Embryonic facial prominence (tissue), 1 donor: Measurements from ENCODE around the gene HMGCL.
"Not testable (repeated sequence)": the region's sequence is repeated elsewhere in the genome, so short reads cannot be mapped to it uniquely, and the experiment has no call there.

Experiments
- DNase-seq: peaks from one replicate; pipeline ENCODE4 v3.0.0-alpha.2; 2016; ENCODE audit errors: extremely low spot score

The HMGCL gene

DNA sequence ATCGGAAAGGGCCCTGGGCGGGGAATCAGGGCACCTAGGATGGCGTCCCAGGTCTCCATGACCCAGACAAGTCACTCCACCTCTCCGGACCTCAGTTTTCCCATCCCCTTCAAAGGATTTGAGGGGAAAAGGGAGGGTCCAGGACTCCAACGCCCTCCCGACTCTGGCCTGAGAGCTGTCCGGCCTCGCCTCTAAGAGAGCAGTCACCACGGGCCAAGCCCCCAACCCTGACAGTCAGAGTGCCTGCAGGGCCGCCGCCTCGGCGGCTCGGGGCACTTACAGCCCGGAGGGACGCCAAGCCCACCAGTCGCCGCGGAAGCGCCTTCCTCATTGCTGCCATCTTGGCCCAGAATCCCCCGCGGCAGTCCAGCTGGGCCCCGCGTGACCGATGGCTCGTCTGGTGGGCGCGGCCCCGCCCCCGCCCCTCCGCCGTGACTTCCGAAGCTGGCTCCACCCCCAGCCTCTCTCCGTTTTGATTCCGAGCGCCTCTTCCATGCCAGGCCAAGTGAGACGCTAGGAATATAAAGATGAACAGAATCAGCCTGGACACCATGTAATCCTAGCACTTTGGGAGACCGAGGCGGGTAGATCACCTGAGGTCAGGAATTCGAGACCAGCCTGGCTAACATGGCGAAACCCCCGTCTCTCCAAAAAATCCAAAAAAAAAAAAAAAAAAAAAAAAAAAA lies at the start of gene HMGCL:
TSS of gene HMGCL (minus strand) at position 354 of the 686 bp plus-strand sequence. CDS start at position 340, 14 bp downstream.
- peak; percentile 89 for DNase-seq

DNA sequence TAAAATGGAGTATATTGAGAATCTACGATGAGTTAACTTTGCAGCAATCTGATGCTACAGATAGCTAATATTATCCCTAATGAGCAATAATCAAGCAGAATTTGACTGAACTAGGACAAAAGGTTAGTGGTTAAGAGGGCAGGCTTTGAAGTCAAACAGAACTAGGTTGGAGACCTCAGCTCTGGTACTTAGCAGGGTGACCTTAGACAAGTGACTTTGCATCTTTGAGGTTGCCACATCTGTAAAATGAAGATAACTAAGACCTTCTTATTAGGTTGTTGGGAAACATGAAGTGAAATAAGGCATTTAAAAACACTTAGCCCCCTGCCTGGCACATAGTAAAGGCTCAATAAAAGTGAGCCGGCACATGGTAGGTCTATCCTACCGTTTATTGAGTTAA lies 47.2 kb upstream of the HMGCL start:
- DNase-seq: no peak

DNA sequence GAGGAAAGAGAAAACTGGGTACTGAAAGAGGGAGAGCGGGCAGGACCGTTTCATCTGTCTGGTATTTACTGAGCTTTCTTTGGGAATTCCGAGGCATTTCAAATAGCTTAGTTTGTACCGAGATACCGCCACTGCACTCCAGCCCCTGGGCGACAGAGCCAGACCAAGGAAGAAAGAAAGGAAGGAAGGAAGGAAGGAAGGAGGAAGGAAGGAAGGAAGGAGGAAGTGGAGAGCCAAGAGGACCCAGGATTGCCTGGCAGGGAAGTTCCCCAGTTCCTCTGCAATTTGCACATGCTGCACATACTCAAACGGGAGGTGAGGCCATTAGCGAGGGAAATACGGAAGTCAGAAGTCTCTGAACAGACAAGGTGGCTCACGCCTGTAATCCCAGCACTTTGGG lies 43.8 kb upstream of the HMGCL start:
- DNase-seq: no peak

DNA sequence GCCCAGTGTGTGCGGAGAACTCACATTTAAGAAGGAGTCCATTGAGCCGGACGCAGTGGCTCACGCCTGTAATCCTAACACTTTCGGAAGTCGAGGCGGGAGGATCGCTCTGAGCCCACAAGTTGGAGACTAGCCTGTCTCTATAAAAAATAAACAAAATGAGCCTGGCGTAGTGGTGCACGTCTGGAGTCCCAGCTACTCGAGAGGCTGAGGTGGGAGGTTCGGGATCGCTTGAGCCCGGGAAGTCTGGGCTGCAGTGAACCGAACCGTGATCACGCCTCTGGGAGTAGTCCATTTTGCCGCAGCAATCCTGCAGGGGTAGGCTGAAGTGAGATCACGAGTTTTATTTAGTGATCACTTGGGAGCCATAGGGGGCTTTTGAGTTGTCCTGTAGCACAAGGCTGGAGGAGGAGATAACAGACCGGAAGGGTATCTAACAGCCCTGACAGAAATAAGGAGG lies 43.4 kb upstream of the HMGCL start:
- DNase-seq: no peak

DNA sequence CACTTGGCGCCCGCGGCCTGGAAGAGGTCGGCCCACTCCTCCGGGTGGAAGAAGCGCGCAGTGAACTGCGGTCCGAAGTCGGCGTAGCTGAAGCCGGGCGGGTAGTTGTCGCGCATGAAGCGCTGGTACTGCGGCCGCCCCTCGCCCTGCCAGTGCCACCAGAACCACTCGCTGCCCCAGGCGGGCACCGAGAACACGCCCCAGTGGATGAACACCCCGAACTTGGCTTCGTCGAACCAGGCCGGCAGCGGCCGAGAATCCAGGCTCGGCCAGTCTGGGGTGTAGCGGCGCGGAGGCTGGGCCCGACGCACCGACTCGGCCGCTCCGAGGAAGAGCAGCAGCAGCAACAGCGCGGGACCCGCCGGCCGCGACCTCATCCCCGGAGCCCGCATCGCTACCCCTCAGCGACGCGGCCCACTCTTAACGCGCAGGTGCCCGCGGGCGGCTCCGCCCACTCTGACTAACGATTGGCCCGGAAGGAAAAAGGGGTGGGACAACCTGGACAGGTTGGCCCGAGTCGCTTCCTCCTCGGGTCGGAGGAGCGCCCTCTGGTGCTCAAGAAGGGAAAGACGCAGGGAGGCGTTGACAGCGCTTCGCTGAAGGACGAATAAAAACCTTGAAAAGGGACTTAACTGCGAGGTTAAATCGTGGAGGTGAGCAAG lies 42.8 kb upstream of the HMGCL start, which contains the start of gene FUCA1:
TSS of gene FUCA1 (minus strand) at position 396 of the 662 bp plus-strand sequence. CDS start at position 392, 4 bp downstream.
- DNase-seq: peak; percentile 83

DNA sequence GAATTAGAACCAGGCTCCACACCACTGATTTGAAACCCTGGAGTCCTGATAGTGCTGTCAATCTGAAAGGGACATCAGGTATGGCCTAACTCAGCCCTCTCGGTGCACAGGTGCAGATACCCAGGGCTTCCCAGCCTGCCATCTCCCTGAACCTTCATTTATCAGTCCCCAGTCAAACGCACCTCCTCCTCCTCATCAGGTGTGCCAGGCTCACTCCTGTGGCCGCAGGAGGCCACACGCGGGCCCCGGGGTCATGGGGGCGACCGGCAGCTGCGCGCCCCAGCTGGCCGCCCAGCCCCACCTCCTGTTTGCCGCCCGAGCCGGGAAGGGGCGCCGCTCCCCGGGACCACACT lies 42.3 kb upstream of the HMGCL start:
- DNase-seq: no peak

DNA sequence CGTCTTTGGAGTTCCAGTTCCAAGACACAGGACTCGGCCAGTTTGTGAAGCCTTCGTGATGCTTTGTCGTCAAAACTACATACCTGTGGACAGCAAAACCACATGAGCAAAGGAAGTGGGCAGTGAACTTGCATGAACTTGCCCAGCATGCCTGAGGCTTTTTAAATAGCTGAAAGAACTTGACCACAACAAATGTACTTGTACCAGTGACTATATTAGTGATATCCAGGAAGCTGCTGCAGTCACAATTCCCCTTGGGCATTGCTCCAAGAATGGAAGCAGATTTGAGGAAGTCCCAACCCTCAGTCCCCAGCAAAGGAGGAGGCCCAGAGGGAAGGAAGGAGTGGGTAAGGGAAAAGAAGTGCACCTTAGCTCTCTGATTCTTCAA lies 40.3 kb upstream of the HMGCL start:
- no peak for DNase-seq

DNA sequence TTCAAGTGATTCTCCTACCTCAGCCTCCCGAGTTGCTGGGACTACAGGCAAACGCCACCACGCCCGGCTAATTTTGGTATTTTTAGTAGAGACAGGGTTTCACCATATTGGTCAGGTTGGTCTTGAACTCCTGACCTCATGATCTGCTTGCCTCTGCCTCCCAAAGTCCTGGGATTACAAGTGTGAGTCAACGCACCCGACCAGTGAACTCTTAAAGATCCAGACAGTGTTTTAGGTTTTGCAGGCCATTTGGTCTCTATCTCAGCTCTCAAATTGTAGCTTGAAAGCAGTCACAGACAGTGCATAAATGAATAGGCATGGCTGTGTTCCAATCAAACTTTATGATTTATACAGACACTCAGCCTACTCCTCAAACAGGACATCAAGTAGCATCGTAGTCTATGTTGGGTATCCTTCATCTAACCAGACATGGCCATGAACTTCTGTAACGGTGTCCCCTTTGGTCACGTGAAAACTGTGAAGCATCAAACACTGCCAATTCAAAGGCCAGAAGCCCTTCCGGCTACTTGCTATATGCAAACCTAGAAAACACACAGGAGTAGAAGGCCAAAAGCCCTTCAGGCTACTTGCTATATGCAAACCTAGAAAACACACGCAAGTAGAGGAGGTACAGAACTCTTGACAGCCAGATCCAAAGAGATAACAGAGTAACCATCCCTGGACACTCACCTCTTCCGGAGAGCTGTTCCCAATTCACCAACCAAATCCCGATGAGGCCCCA lies 39.7 kb upstream of the HMGCL start:
- no peak for DNase-seq

DNA sequence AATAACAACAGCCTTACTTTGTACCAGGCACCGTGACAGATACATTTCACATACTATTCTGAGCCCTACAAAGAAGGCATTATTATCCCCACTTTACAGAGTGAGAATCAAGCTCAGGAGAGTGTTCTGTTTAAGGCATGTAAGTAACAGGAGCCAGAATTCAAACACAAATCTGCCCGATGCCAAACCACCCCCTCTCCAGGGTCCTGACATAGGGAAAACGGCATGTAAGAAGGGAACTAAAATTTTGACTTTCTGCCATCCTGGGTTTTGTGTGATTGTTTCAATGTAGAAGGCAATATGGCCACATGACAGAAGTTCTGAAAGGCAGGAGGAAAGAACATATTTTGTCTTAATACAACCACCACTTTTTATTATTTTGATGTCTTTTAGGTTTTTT lies 37.4 kb upstream of the HMGCL start:
- no peak for DNase-seq

DNA sequence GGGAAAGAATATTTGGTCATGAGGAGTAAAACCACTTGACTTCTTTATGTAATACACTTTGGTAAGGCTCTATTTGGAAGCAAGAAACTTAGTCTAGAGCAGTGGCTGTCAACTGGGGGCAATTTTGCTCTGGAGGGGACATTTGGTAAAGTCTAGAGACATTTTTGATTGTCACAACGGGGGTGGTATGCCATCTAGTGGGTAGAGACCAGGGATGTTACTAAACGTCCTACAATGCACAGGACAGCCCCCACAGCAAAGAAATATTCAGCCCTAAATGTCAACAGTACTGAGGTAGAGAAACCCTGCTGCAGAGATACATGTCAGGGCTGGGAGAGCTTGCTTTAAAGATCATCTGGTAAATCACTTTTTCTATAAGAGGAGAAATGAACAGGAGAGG lies 29.3 kb upstream of the HMGCL start:
- DNase-seq: no peak

DNA sequence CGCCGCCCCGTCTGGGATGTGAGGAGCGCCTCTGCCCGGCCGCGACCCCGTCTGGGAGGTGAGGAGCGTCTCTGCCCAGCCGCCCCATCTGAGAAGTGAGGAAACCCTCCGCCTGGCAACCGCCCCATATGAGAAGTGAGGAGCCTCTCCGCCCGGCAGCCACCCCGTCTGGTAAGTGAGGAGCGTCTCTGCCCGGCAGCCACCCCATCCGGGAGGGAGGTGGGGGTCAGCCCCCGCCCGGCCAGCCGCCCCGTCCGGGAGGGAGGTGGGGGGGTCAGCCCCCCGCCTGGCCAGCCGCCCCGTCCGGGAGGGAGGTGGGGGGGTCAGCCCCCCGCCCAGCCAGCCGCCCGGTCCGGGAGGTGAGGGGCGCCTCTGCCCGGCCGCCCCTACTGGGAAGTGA lies 27.9 kb upstream of the HMGCL start:
- not testable (repeated sequence) for DNase-seq

DNA sequence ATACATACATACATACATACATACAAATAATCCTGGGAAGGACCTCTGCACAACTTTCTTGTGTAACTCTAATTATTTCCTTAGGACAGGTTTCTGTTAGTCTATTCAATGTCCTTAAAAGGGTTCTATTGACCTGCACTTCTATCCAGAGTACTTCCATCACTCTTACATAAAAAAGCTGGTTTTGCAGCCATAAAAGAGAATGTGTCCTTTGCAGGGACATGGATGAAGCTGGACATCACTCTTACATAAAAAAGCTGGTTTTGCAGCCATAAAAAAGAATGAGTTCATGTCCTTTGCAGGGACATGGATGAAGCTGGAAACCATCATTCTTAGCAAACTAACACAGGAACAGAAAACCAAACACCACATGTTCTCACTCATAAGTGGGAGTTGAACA lies 26.2 kb upstream of the HMGCL start:
- not testable (repeated sequence) for DNase-seq

DNA sequence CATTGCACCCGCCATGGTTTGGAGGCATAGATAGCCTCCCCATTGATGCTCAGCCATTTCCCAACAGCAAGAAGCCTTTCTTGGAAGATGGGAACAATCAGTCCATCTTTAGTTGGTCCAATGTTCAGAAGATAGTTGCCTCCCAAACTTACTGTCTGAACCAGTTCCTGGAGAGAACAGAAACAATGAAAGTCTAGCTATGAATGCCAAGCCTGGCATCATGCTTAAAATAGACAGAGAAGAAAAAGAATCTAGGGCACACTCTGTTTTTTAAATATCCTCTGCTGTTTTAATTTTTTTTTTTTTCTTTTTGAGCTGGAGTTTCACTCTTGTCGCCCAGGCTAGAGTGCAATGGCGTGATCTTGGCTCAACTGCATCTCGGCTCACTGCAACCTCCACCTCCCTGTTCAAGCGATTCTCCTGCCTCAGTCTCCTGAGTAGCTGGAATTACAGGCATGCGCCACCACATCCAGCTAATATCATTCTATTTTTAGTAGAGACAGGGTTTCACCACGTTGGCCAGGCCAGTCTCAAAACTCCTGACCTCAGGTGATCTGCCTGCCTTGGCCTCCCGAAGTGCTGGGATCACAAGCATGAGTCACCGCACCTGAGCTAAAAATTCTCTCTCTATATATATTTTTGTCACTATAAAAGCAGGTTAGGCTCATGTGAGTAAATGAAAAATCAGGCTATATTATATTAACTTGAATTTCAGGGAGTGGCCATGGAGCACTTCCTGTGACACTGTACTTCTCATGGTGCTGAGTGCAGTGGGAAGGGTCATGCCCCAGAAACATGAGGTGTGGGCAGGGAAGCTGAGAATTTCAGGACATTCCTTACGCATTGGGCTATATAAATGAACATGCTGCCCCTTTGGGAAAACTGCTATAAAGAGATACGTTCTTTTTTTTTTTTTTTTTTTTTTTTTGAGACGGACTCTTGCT lies 23.7 kb upstream of the HMGCL start:
- no peak for DNase-seq

DNA sequence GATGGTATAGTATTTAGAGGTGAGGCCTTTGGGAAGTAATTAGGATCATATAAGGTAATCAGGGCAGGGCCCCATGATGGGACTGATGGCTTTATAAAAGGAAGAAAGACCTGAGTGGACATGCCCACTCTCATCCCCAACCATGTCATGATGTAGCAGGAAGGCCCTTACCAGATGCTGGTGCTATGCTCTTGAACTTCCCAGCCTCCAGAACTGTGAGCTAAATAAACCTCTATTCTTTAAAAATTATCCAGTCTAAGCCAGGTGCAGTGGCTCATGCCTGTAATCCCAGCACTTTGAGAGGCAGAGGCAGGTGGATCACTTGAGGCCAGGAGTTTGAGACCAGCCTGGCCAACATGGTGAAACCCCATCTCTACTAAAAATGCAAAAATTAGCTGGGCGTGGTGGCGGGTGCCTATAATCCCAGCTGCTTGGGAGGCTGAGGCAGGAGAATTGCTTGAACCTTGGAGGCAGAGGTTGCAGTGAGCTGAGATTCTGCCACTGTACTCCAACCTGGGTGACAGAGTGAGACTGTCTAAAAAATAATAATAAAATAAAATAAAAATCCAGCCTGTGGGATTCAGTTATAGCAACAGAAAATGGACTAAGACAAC lies 22.4 kb upstream of the HMGCL start:
- DNase-seq: not testable (repeated sequence)

DNA sequence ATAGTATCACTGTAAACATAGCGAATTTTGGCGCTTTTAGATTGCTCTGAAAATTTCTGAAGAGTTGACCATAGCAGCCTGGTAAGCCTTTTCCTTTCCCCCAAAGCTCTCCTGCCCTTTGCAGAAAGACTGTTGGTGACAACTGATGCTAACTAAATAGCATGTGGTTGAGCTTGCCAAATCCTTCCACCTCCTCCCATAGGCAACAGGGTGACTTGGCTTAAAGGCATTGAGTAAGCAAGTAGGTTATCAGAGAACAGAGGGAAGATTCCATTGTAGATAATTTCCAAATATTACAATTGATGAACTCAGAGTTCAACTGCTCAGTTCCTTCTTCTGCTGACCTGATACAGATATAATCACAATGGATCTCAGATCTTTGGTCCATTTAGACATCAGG lies 19.9 kb upstream of the HMGCL start:
- no peak for DNase-seq

DNA sequence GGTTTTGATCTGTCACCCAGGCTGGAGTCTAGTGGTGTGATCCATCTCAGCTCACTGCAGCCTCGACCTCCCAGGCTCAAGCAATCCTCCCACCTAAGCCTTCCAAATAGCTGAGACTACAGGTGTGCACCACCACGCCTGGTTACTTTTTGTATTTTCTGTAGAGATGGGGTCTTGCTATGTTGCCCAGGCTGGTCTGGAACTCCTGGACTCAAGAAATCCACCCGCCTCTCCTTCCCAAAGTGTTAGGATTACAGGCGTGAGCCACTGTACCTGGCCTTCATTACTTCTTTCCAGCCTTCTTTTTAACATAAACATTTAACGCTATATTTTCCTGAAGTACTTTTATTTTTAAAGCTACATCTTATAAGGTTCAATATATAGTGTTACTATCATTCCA lies 18.4 kb upstream of the HMGCL start:
- no peak for DNase-seq

DNA sequence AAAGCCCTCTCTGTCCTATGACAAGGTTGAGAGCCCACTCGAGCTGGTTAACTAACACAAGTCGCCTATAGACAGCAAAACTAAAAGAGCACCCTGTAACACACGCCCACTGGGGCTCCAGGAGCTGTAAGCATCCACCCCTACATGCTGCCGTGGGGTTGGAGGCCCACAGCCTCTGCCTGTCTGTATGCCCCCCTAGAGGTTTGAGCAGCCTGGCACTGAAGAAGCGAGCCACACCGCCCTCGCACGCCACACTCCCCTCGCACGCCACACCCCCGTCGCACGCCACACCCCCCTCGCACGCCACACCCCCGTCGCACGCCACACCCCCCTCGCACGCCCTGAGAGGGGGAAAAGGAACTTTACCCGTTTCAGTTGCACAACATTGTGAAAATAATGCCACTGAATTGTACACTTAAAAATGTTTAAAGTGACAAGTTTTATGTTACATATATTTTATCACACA lies 13.2 kb upstream of the HMGCL start:
- DNase-seq: no peak

DNA sequence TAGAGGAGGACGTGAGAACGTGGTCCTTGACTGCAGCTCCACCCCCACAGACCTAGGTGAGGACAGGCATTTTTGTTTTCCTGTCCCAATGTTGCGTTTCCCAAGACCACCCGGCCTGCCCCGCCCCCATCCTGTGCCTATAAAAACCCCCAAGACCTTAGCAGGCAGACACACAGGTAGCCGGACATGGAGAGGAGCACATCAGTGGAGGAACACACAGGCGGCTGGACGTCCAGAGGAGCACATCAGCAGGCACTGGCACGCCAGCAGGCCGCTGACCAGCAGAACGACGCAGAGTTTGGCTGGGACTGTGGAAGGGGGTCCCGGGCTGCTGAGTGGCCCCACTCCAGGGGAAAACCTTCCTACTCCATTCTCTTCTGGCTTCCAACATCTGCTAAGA lies 12.7 kb upstream of the HMGCL start:
- DNase-seq: no peak

DNA sequence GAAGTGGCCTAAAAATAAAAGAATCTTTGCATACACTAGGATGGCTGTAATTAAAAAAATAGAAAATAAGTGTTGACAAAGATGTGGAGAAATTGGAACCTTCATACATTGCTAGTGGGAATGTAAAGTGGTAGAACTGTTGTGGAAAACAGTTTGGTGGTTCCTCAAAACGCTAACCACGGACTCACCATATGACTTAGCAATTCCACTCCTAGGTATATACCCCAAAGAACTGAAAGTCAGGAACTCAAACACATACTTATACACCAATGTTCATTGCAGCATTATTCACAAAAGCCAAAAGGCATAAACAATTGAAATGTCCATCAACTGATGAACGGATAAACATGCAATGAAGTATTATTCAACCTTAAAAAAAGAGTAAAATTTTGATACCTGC lies 10.8 kb upstream of the HMGCL start:
- DNase-seq: no peak

DNA sequence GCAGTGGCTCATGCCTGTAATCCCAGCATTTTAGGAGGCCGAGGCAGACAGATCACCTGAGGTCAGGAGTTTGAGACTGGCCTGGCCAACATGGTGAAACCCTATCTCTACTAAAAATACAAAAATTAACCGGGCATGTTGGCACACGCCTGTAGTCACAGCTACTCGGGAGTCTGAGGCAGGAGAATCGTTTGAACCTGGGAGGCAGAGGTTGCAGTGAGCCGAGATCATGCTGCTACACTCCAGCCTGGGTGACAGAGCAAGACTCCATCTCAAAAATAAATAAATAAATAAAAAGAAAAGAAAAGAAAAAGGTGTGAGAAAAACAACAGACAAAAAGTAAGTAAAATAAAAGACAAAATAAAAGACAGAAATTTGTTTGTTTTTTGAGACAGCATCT lies 8.9 kb upstream of the HMGCL start:
- not testable (repeated sequence) for DNase-seq

DNA sequence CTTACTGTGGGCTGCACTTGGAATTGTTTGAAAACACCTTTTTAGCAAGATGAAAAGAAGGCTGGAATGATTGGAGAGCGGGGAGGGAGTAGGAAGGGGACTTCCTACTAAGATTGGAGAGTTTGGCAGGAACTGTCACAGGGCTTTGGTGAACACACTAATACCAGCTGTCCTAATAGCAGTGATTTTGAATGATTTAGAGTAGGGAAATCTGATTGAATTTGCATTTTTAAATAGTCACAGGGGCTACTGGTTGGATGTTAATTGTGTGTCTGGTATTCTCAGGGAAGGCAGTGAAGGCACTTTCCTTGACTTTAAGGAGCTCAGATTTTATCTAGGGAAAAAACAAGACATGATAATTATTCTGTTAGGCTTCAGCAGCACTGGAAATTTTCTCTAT lies 2.5 kb upstream of the HMGCL start:
- DNase-seq: no peak
